Measurements from ENCODE around the gene GPR65.
"Not testable (repeated sequence)": the region's sequence is repeated elsewhere in the genome, so short reads cannot be mapped to it uniquely, and the experiment has no call there.

Gene GPR65

GRCh38 chr14:88005978-88006851 lies 1.3 kb downstream of the GPR65 start:
- DNase-seq, result peak; percentile 73

DNA sequence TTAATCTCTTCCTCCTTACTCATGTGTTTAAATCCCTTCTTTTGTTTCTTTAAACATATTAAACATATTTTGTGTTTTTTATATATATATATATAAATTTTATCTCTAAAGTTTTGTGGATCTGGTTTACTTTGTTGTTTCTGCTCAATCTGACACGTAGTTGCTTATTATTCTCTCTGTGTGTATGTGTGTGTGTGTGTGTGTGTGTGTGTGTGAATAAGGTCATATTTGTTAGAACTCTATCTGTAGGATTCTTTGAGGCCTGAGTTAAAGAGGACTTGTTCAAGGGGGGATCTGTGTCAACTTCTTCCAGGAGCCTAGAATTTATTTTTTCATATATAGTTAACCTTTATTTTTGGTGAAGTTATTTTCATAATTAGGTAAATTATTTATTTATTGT lies 2.7 kb downstream of the GPR65 start:
- no peak for DNase-seq

GRCh38 chr14:88008039-88008742 lies 3.3 kb downstream of the GPR65 start:
- DNase-seq, result no peak

DNA sequence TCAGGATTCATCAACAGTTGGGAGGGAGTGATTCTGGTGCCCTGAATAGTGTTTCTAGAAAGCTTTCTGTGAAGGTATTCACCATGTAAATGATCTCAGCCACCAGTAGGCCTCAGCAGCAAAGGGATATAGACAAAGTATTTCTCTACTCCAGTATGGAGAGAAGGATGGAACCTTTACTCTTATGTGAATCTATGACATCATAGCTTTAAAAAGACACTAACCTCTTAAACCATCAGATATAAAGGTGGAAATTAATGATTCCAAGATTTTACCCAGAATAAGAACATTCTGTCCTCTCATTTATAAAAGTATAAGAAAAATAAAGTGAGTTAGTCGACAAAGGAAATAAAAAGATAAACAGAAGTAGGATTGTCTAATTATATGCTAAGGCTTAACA lies 4.6 kb downstream of the GPR65 start:
- DNase-seq, result no peak

GRCh38 chr14:88010331-88010730 lies 5.4 kb downstream of the GPR65 start:
- DNase-seq, result no peak

- DNase-seq, result no peak
Observed at GRCh38 chr14:88012495-88012894, 7.6 kb downstream of the GPR65 start.

- peak; percentile 43 for DNase-seq
Observed at GRCh38 chr14:88013750-88014349, 8.9 kb downstream of the GPR65 start.

- no peak for DNase-seq
Observed at GRCh38 chr14:88016768-88017167, 11.8 kb downstream of the GPR65 start.

DNA sequence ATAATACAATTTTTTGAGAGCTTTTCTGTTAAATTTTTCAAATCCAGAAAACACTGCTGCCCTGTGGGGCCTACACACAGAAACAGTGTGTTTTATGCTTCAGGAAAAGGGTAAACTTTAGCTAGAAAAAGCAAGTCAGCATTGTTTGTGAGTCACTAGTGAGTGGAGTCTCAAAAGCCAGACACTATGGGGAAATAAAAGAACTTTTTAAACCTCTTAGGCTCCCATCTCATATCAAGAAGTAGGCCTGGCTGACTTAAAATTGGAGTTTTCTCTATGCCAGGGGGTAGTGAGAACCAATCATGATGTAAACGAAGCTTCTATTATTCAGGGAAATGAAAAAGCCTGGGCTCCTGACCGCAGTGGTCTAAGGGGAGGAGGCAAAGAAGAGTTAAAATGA lies 12.6 kb downstream of the GPR65 start:
- no peak for DNase-seq

GRCh38 chr14:88023658-88024187 lies 18.8 kb downstream of the GPR65 start:
- no peak for DNase-seq

DNA sequence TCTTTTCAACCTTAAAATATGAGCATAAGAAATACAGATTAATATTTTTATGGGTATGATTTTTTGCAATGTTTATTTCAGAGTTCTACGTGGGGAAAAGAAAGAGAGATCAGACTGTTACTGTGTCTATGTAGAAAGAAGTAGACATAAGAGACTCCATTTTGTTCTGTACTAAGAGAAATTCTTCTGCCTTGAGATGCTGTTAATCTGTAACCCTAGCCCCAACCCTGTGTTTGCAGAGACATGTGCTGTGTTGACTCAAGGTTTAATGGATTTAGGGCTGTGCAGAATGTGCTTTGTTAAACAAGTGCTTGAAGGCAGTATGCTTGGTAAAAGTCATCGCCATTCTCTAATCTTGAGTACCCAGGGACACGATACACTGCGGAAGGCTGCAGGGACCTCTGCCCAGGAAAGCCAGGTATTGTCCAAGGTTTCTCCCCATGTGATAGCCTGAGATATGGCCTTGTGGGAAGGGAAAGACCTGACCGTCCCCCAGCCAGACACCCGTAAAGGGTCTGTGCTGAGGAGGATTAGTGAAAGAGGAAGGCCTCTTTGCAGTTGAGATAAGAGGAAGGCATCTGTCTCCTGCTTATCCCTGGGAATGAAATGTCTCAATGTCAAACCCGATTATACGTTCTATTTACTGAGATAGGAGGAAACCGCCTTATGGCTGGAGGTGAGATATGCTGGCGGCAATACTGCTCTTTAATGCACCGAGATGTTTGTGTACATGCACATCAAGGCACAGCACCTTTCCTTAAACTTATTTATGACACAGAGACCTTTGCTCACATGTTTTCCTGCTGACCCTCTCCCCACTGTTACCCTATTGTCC lies 19.5 kb downstream of the GPR65 start:
- DNase-seq, result not testable (repeated sequence)

- no peak for DNase-seq
Observed at GRCh38 chr14:88025313-88025712, 20.4 kb downstream of the GPR65 start.

DNA sequence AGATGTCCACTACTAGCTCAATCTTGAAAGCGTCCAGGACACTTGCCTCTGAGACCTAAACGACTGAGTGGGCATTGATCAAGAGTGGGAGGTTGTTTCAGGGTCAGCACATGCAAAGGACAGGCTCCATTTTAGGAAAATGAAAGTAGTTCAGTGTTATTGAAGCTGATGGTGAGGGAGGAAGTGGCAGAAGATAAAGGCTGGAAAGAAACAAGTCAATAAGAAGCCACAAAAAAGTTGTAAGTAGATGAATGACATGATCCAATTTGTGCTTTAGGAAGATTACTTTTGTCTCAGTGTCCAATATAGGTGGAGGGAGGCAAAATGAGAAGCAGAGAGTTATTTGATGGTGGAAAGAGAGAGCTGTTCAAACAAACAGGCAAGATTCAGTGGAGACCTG lies 22.0 kb downstream of the GPR65 start:
- no peak for DNase-seq

GRCh38 chr14:88029500-88029899 lies 24.6 kb downstream of the GPR65 start:
- no peak for DNase-seq

- no peak for DNase-seq
Observed at GRCh38 chr14:88030079-88030478, 25.1 kb downstream of the GPR65 start.

DNA sequence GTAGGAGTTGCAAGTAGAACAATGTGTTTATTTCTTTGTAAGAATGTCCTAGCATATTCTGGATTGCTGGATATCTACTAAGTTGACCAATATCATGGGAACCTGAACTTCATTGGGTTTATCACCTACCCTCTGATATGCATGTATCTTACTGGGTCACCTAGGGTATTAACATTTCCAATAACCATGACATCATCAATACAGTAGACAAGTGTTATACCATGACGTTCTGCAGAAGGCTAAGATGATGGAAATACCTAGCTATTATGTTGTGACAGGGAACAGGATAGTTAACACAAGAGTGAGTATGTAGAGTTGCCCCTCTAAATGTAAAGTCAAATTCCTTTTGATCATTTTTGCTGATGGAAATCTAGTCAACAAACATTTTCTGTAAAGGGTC lies 26.0 kb downstream of the GPR65 start:
- DNase-seq, result no peak

GRCh38 chr14:88032373-88032772 lies 27.4 kb downstream of the GPR65 start:
- no peak for DNase-seq

GRCh38 chr14:88034076-88034475 lies 29.1 kb downstream of the GPR65 start:
- DNase-seq, result no peak

GRCh38 chr14:88036422-88036821 lies 31.5 kb downstream of the GPR65 start:
- no peak for DNase-seq

DNA sequence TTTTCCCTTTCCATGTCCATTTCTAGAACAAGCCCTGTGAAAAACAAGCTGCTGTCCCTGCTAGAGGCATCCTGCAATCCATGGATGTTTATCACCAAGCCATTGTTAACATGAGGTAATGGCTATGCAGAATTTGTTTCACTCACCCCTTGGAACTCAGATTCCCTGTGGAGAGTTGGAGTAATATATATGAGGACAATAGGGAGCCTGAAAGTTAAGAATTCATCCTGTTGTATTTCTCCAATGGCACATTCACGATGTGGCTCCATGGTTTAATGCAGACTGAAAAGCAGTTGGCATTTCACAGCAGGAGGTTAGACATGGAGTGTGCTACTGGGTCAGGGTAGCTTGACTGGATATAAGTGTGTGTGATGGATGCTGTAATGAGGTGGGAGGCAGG lies 32.4 kb downstream of the GPR65 start:
- no peak for DNase-seq

DNA sequence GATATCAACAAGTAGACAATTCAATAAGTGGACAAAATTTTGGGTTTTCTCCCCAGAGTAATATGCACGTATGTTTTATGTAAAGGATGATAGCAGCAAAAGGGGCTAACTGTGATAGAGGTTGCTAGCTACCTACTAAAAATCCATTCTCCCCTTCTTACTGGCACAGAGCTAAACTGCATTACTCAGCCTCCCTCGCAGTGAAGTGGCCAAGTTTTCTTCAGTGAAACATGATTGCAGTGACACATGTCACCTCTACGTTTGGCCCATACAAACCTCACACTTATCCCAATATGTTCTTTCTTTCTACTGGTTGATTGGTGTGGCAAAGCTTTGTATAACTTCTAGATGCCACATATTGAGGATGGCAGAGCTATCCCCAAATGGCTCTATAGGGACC lies 34.3 kb downstream of the GPR65 start:
- DNase-seq, result no peak

DNA sequence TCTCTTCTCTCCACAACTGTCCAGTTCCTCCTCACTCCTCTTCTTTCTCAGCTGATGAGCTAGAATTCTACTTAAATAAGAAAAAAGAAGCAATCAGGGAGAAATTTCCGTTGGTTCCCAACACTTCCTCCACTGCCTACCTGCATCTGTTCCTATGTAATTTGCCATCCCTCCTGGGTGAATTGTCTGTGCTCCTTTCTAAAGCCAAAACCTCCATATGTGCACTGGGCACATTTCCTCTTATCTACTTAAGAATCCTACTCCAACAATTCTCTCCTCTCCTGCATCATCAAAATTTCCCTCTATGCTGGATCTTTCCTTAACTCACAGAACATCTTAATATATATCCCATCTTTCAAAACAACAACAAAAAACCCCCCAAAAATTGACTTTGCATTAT lies 35.2 kb downstream of the GPR65 start:
- no peak for DNase-seq
